Skeletal muscle cell (primary cell): Measurements from ENCODE around the gene RERGL.
"Not testable (repeated sequence)": the region's sequence is repeated elsewhere in the genome, so short reads cannot be mapped to it uniquely, and the experiment has no call there.

Experiments used
- DNase-seq: peaks from one replicate; pipeline ENCODE4 v3.0.0-alpha.2; 2010; ENCODE audit warnings: low read depth
- H3K4me3 ChIP-seq: 2 replicates; pipeline ENCODE4 v1.5.1; 2011; ENCODE audit warnings: low read depth, mild to moderate bottlenecking, control low read depth, low read length, moderate library complexity

The RERGL gene, protein sequence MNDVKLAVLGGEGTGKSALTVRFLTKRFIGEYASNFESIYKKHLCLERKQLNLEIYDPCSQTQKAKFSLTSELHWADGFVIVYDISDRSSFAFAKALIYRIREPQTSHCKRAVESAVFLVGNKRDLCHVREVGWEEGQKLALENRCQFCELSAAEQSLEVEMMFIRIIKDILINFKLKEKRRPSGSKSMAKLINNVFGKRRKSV

DNA sequence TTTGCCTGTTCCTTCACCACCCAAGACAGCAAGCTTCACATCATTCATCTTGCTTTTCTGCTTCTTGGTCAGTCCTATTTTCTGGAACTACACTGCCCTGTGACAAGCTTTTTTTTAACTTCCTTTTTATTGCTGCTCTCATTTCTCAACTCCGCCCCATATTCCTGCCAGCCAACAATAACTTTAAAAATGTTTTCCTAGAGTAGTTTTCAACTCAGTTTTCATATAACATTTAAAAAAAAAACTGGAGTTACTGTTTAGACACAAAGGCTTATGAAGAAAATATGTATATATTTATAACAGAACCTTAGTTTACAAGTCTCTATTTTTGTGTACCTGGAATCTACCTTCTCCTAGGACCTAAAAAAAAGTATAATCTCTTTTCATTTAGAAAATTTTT is at the start of gene RERGL:
Gene RERGL, minus strand, starts transcription at position 101 of the 400 bp plus-strand sequence. Its CDS starts 53 bp downstream, at position 48.
- DNase-seq = no peak
- no peak within 1 kb of the TSS for H3K4me3 ChIP-seq

DNA sequence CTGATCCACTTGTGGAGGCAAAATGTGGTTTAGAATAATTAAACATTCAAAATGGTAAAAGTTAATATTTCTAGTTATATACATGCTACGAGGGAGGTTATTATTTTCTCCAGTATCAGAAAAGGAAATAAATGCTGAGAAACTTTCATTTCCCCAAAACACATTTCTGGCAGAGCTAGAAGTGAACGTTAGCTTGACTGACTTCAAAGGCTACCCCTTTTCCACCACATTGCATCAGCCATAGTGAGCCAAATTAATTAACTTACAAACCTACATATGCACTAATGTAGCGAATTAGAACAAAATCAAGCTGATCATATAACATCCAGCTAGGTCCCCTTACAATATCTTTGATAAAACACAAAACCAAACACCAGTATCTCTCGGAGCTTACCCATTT is 49.3 kb upstream of the RERGL start:
- DNase-seq = no peak
- no peak overlapping the region for H3K4me3 ChIP-seq

DNA sequence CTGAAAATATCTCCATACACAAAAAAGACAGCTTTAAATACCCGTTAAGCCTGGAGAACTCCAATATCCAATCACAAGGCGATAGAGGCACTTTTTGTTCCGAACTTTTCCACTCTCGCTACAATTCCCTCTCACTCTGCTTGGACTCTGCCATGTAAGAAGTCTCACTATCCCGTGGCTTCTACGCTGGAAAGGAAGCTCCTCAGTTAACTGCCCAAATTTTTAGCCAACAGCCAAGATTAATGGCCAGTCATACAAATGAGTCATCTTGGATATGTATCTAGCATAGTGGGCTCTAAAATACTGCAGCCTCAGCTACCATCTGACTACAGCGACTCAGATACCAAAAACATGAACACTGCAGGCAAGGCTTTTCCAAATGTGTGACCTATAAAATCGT is 45.5 kb upstream of the RERGL start:
- no peak overlapping the region for H3K4me3 ChIP-seq
- no peak for DNase-seq

DNA sequence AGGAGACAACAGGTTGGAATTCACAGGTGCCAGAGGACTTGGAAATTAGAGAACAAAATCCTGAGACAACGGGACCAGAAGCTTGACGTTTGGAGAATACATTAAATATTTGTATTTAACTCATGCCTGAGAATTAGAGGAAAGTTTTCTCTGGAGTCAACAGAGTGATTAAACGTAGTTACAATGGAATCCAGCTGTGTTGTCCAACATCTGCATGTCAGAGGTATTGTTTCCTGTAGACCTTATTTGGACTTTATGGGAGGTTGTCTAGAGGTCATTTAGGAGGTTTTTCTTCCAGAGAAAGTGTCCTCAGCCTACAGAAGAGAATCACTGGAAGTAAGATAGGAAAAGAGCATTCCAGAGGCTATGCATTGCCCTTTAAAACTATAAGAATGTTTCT is 45.1 kb upstream of the RERGL start:
- H3K4me3 ChIP-seq = no peak overlapping the region
- no peak for DNase-seq

DNA sequence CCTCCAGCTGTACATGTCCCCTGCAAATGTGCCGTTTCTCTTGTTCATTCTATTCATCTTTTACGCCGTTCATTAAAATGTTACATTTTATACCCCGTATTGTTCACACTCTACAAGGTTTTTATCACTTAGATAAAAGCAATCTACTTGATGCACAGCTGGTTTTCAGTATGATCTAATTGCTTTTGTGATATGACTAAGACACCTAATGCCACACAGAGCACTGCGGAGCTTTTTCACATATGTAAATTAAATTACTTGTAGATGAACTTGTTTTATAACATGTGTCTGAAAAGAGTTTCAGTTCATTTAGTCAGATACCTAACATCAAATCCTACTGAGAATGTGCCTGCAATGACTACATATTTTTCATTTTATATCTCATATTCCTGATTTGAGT is 40.9 kb upstream of the RERGL start:
- DNase-seq = no peak
- H3K4me3 ChIP-seq = no peak overlapping the region

DNA sequence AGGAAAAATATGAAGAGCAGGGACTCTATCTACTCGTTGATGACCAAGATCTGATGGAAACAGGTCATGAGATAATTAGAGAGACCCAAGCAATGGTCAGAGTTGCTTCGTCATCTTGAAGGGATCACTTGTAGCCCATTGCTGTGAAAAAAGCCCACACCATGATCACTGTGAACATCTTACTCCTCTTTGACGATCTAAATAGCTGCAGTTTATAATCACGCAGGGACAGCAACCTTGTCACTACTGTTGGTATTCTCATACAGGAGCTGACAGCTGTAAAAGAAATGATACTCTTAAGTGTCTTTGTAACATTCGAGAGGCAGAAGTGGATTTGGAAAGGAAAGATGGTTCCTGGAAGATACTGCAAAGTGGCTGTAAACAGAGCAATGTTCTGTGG is 33.7 kb upstream of the RERGL start:
- no peak for DNase-seq
- H3K4me3 ChIP-seq = no peak overlapping the region

DNA sequence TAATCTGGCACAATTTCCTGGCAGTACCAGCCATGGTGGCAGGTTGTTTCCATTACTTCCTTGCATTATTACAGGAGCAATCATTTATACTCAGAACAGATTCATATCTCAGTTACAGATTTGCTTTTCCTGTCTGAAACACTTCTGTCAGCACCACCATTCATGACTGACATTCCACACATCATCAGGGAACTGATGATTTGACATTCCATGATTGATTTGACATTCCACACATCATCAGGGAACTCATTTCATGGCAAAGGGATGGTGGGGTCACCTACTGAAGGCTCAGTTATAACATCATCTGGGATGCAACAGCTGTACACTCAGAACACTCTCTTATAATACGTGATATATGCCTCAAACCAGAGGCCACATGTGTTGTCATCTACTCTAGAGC is 30.9 kb upstream of the RERGL start:
- no peak overlapping the region for H3K4me3 ChIP-seq
- no peak for DNase-seq

DNA sequence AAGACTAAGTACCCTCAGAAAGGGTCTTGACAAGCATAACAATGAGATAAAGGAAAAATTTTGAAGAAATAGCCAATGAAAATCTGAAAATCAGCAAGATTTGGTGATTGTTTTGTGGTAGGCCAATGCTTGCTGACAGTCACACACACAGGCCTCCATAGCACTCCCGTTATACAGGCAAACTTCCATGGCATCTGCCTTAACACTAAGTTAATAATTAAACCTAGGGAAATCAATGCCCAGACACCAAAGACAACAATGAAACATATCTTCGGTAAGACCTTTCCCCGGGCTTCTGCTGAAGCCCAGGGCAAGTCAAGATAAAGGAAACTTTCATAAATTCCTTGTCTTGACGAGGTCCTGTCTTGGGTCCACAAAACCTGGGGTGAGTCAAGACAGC is 18.6 kb upstream of the RERGL start:
- no peak for DNase-seq
- no peak overlapping the region for H3K4me3 ChIP-seq

DNA sequence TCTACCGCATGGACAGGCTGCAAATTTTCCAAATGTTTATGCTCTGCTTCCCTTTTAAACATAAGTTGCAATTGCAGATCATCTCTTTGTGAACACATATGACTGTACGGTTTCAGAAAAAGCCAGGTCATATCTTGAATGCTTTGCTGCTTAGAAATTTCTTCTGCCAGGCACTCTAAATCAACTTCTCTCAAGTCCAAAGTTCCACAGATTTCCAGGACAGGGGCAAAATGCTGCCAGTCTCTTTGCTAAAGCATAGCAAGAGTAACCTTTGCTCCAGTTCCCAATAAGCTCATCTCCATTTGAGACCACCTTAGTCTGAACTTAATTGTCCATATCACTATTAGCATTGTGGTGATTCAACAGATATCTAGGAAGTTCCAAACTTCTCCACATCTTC is 13.6 kb upstream of the RERGL start:
- no peak for DNase-seq

DNA sequence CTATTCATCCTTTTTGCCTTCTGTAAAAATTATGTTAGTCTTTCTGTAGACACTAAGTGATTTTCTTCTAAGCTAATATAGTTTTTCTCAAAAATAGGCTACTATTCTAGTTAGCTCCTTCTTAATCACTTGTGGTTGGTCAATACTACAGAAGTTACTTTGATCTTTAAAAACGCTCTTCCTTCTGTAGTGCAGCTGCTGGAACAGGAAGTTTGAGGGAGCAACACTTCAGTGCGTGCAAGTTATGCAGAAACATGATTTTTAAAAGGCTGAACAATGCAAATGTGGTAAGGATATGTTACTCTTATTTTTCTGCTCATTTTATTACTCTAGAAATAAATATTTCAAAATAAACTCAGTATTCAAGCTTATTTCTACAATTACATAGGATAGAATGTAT is 11.1 kb upstream of the RERGL start:
- H3K4me3 ChIP-seq = no peak overlapping the region
- no peak for DNase-seq

More for the DNA sequence above, 13.6 kb upstream of the RERGL start:
- H3K4me3 ChIP-seq = no peak overlapping the region

DNA sequence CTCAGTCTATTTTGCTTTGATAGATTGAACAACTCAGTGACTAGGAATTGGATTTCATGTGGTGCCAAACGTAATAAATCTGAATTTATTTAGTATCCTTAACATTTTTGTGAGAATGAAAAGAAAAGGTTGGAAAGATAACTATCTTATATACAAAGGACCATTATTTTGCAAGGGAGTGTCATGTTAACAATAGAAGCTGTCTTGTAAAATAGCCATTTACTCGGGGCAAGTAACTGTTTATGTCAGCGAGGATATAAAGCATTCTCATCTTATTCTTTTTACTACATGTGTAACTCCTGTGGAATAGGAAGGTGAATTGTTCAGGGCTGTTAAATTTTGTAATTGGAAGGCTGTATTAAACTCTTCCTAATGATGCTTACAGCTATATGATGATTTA is 5.9 kb downstream of the RERGL start:
- no peak for DNase-seq
- no peak overlapping the region for H3K4me3 ChIP-seq

DNA sequence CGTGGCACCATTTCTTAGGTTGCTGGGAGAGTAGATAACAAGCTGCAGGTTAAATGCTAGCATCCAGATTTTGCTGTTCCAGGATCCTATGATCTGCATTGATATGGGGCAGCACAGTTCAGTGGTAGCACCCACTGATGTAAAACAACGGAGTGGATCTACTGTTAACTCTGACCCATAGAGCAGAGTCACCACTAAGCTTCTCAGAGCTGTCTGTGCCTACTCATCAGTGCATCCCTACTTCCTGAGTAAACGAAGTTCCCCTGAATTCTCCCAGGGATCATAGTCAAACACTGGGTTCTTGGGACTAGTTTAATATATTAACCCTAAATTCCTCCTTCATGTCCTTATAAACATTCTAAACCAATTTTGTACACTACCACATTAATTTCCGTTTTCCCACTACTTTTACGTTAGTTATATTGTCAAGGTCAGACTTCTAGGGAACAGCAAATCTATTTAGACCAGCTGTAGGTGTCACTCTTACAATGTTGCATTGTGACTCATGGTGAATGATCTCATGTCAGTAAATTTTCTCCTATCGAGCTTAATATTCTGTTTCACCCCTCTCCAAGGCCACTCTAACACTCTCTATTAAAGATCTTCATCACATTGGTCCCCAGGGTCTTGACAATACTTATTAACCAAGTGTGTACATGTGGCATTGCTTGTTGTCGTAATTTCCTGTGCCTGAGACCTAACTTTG is 10.3 kb downstream of the RERGL start:
- no peak for DNase-seq

DNA sequence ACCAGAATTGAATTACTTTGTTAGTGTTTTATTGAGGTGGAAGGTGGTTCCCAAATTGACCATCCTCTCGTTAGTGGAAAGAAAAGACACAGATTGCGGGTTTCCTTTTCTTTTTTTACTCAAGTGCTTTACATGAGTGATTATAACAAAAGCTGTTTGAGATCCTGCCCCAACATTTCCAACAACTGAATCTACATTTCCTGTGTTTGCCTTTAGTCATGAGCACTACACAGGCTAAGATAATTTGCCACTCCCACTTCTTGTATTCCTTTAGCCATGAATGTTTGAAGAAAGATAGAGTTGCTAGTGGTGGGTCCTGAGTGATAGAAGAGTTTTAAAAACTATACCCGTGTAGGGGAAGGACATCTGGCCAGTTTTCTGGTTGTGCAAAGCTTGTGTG is 16.0 kb downstream of the RERGL start:
- H3K4me3 ChIP-seq = no peak overlapping the region
- DNase-seq = no peak

More for the DNA sequence above, 10.3 kb downstream of the RERGL start:
- no peak overlapping the region for H3K4me3 ChIP-seq

DNA sequence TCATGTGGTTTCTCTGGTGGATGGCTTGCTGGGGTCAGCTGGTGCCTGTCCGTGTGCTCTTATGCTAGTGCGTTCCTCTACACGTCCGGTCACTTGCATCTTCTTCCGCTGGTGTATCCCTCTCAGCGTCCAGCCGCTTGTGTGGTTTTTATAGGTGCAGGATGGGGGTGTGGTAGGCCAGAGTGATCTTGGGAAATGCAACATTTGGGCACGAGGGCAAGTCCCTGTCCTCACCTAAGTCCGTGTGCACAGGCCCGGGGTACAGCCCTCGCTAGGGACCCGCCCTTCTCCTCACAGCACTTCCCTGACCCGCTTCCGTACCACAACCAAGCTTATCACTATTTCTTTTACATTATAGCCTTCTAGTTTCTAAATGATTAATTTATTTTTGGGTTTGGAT is 17.3 kb downstream of the RERGL start:
- no peak overlapping the region for H3K4me3 ChIP-seq
- DNase-seq = no peak

DNA sequence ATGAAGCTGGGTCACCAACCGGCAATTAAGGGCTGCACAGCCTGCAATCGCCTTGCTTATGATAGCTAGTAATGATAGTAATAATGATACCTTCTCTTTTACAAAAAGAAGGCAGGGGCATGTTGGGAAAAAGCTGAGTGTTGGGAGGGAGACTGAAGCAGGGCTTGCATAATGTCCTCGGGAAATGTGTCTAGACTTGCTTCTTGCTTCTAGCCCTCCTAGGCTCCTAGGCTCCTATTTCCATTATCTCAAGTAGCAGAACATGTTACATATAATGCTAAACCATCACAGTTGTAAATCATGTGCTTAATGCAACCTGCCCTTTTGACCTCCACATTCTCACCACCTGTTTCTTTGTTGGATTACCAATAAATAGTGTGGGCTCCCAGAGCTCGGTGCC is 18.7 kb downstream of the RERGL start:
- H3K4me3 ChIP-seq = no peak overlapping the region
- no peak for DNase-seq

DNA sequence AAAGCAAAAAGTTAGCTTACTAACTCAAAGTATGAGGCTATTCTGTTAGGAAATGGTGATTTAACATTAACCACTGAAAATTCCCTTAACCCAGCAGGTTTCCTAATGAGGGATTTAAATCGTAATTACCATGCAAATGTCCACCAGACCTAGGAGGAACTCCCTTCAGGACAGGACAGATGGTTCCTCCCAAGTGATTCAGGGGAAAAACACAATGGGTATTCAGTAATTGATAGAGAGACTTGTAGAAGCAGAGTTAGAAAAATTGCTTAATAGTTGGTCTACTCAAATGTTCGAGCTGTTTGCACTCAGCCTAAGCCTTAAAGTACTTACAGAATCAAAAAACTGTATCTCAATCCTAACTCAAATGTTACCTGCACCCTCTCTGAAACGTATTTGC is 21.6 kb downstream of the RERGL start:
- DNase-seq = no peak
- H3K4me3 ChIP-seq = no peak overlapping the region

DNA sequence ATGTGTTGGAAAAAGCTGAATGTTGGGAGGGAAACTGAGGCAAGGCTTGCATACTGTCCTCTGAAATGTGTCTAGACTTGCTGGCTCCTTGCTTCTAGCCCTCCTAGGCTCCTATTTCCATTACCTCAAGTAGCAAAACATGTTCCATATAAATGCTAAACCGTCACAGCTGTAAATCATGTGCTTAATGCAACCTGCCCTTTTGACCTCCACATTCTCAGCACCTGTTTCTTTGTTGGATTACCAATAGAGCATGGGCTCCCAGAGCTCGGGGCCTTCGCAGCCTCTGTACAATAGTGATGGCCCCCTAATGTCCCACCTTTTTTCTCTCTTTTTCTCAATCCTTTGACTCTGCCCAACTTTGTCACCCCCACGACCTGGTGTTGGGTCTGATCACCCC is 23.3 kb downstream of the RERGL start:
- H3K4me3 ChIP-seq = no peak overlapping the region
- DNase-seq = no peak

DNA sequence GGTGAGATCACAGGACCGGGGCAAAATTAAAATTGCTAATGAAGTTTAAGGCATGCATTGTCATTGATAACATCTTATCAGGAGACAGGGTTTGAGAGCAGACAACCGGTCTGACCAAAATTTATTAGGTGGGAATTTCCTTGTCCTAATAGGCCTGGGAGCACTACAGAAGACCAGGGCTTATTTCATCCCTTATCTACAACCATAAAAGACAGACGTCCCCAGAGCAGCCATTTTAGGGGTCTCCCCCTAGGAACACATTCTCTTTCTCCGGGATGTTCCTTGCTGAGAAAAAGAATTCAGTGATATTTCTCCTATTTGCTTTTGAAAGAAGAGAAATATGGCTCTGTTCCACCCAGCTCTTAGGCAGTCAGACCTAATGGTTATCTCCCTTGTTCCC is 27.1 kb downstream of the RERGL start:
- H3K4me3 ChIP-seq, DNase-seq: not testable (repeated sequence)

DNA sequence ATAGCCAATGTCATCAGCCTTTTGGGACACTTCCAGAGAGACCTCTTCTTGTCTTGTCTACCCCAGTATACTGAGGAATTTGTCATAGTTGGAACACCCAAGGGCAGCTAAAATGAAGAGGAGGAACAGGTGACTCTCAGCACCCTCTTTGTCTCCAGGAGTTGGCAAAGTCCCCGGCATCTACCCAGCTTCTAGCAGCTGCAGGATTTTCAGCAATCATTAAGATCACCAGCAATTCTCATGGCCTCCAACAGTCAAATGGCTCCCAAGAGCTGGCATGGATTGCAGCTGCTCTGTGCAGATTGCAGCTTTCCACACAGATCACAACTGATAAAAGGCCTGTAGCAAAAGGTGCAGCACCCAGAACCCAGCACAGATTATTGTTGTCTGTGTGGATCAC is 32.9 kb downstream of the RERGL start:
- no peak for DNase-seq

DNA sequence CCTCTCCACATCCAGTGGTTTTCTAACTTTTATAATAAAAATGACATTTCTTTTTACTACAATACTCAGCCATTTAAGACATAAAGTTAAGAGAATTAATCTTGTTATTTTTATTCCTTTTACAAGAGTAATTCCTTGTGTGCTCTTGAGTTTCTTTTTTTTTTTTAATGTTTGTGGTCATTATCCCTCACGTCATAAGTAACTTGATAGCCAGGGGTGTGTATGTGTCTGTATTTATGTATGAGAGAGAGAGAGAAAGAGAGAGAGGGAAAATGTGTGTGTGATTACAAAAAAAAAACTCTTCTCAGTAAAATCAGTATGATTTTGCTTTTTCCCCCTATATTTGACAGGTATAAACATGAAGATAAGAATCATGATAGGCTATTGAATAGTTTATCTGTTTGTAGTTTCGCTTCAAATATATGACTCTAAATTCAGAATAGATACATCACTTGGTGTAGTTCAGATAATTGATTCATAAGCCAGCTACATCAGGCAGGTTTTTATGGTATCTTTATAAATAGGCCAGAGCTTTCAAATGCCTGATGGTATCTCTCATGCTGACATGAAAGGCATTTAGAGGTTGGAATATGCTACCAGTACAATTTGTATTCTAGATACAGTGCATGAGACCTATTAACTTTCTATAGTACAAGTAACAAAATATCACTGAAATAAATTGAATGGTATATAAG is 34.9 kb downstream of the RERGL start:
- no peak for DNase-seq
- H3K4me3 ChIP-seq = no peak overlapping the region

More for the DNA sequence above, 32.9 kb downstream of the RERGL start:
- H3K4me3 ChIP-seq = no peak overlapping the region

DNA sequence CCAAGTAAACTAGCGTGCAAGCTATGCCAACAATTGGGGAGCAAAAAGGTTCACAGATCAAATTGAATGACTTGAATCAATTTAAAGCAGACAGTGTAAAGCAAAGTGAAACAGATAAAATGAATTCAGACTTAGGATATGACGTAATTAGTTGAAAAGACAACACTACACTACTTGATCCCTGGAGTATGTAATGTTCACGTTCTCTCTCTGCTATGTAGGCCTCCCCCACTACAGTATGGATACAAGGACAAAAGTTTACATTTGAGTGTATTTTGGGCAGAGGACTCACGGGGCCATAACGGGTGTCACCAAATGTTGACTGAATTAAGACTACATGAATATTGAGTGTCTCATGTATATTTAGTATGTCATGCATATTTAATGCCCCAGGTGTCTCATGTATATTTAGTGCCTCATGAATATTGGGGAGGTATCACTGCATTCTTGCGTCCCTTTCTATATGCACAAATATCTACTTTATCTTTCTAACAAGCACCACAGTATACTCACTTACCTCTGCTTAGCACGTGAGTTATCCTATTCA is 44.5 kb downstream of the RERGL start:
- no peak overlapping the region for H3K4me3 ChIP-seq
- no peak for DNase-seq
